Ishikawa (cell line): ENCODE measurements around the gene DMD.

Source experiments
- CEBPB ChIP-seq: IDR thresholded peaks from 2 replicates; pipeline ENCODE4 v1.6.1; 2012
- CREB1 ChIP-seq: IDR thresholded peaks from 2 replicates; pipeline ENCODE4 v1.6.1; 2012; ENCODE audit warnings: low read depth
- EGR1 ChIP-seq: IDR thresholded peaks from 2 replicates; pipeline ENCODE4 v1.6.1; 2012
- EP300 ChIP-seq: IDR thresholded peaks from 2 replicates; pipeline ENCODE4 v1.6.1; 2012; ENCODE audit warnings: borderline replicate concordance
- FOXM1 ChIP-seq: IDR thresholded peaks from 2 replicates; pipeline ENCODE4 v1.6.1; 2012; ENCODE audit warnings: low read depth, borderline replicate concordance
- NFIC ChIP-seq: IDR thresholded peaks from 2 replicates; pipeline ENCODE4 v1.6.1; 2012
- RAD21 ChIP-seq: IDR thresholded peaks from 2 replicates; pipeline ENCODE4 v1.6.1; 2012; ENCODE audit warnings: low read depth
- REST ChIP-seq: IDR thresholded peaks from 2 replicates; pipeline ENCODE4 v1.6.1; 2012; ENCODE audit warnings: low read depth, mild to moderate bottlenecking
- TAF1 ChIP-seq: IDR thresholded peaks from 2 replicates; pipeline ENCODE4 v1.6.1; 2012; ENCODE audit warnings: low read depth, mild to moderate bottlenecking
- TCF12 ChIP-seq: IDR thresholded peaks from 2 replicates; pipeline ENCODE4 v1.6.1; 2012; ENCODE audit warnings: low read depth
- TEAD4 ChIP-seq: IDR thresholded peaks from 2 replicates; pipeline ENCODE4 v1.6.1; 2012
- YY1 ChIP-seq: IDR thresholded peaks from 2 replicates; pipeline ENCODE4 v1.6.1; 2012; ENCODE audit warnings: low read depth
- ZBTB7A ChIP-seq: IDR thresholded peaks from 2 replicates; pipeline ENCODE4 v1.6.1; 2012; ENCODE audit warnings: low read depth
- TF ChIP-seq, protein P1 (sequence below): IDR thresholded peaks from 2 replicates; pipeline ENCODE4 v1.6.1; 2012
- TF ChIP-seq, protein P2 (sequence below): IDR thresholded peaks from 2 replicates; pipeline ENCODE4 v1.6.1; 2012

Gene DMD

GRCh38 chrX:32741910-32742309 lies 469.4 kb downstream of the DMD start:
- TF ChIP-seq CEBPB (no peak), TAF1 (no peak), FOXM1 (no peak), ZBTB7A (no peak), EP300 (no peak), EGR1 (no peak)
- TF ChIP-seq, protein P1, sequence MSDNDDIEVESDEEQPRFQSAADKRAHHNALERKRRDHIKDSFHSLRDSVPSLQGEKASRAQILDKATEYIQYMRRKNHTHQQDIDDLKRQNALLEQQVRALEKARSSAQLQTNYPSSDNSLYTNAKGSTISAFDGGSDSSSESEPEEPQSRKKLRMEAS: no peak

GRCh38 chrX:32708542-32708941 lies 502.8 kb downstream of the DMD start:
- TF ChIP-seq TCF12 (no peak), TEAD4 (no peak), CREB1 (no peak), TAF1 (no peak), FOXM1 (no peak), CEBPB (no peak), NFIC (no peak), EP300 (no peak), YY1 (no peak), EGR1 (no peak), ZBTB7A (no peak), REST (no peak), RAD21 (no peak)
- TF ChIP-seq, protein P1: no peak

- no peak for TF ChIP-seq RAD21
- TF ChIP-seq EP300: no peak
- TF ChIP-seq, protein P2, sequence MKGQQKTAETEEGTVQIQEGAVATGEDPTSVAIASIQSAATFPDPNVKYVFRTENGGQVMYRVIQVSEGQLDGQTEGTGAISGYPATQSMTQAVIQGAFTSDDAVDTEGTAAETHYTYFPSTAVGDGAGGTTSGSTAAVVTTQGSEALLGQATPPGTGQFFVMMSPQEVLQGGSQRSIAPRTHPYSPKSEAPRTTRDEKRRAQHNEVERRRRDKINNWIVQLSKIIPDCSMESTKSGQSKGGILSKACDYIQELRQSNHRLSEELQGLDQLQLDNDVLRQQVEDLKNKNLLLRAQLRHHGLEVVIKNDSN: no peak
- TF ChIP-seq ZBTB7A: no peak
- TF ChIP-seq YY1: no peak
- no peak for TF ChIP-seq NFIC
- TF ChIP-seq TCF12: no peak
- TF ChIP-seq, protein P1: no peak
- no peak for TF ChIP-seq TAF1
- no peak for TF ChIP-seq EGR1
Measured at GRCh38 chrX:32687379-32687778, 524.0 kb downstream of the DMD start.

DNA sequence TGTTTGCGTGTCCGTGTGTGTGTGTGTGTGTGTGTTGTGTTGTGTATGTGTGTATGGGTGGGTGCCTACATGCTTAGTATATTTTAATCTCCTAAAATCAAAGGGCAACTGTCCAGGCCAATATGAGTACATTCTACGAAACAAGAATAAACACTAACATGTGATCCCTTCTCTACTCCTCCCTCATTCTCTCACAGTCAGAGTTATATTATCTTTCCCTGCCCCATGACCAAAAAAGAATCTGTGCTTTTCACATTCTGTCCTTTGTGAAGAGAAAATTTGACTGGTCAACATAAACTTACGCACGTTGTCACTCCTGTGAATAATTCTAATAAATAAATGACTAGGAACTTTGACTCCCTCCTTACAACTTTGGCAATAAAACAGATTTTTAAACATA lies 532.9 kb downstream of the DMD start:
- no peak for TF ChIP-seq TCF12
- no peak for TF ChIP-seq TAF1
- TF ChIP-seq CEBPB: no peak
- TF ChIP-seq FOXM1: no peak
- TF ChIP-seq, protein P1: no peak
- TF ChIP-seq TEAD4: no peak
- no peak for TF ChIP-seq ZBTB7A
- TF ChIP-seq EGR1: no peak
- no peak for TF ChIP-seq EP300
- TF ChIP-seq YY1: no peak
- TF ChIP-seq, protein P2: no peak
- no peak for TF ChIP-seq REST
- no peak for TF ChIP-seq NFIC
- TF ChIP-seq RAD21: no peak
- no peak for TF ChIP-seq CREB1

- TF ChIP-seq RAD21: peak; percentile 9; the same call in 1 of the 2 replicates
- TF ChIP-seq FOXM1: no peak
Measured at GRCh38 chrX:32673193-32673592, 538.2 kb downstream of the DMD start.

- TF ChIP-seq ZBTB7A: no peak
- no peak for TF ChIP-seq REST
- TF ChIP-seq CEBPB: no peak
- TF ChIP-seq TEAD4: no peak
- TF ChIP-seq CREB1: no peak
- no peak for TF ChIP-seq FOXM1
- TF ChIP-seq TCF12: no peak
- no peak for TF ChIP-seq TAF1
- TF ChIP-seq, protein P1: no peak
- no peak for TF ChIP-seq EGR1
- TF ChIP-seq NFIC: no peak
- TF ChIP-seq EP300: no peak
- TF ChIP-seq RAD21: no peak
- TF ChIP-seq, protein P2: no peak
- no peak for TF ChIP-seq YY1
Measured at GRCh38 chrX:32662516-32662915, 548.8 kb downstream of the DMD start.
